ENCODE data around the gene PRADC1.
"Not testable (repeated sequence)": the region's sequence is repeated elsewhere in the genome, so short reads cannot be mapped to it uniquely, and the experiment has no call there.

Gene PRADC1

DNA sequence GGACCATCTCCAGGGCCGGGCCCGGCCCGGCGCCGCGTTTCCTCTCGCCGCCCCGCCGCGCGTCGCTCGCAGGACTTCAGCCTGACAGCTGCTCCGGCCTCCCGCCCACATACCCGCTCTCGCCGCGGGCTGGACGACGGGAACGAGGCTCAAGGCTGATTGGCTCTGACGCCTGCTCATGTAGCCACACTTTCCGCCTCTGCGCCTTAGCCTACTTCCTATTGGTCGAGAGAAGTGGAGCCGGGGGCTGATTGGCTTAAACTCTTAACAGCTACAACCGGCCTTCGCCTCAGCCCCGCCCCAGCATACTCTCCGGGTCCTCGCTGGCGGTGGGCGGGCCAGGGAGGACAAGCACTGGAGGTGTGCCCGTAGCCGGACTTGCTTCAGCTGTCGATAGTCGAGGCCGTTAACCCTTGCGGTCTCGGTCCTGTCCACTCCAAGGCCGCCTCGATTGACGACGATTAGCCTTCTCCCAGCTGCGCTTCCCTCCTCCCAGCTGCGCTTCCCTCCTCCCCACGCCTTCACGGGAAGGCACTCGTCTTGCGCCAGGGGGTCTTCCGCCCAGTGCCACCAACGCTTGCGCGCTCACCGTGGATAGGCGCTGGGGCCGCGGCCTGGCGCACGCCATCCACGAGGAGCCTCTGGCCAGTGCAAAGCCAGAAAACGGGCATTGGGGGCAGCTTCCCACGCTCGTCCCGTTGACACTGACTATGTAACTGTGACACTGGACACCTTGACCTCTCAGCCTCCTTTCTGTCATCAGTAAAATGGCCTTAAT is at the start of gene PRADC1:
TSS of gene PRADC1 (minus strand) at position 86 of the 778 bp plus-strand sequence. CDS start at position 7, 79 bp downstream.
- peak; percentile 99 for DNase-seq

DNA sequence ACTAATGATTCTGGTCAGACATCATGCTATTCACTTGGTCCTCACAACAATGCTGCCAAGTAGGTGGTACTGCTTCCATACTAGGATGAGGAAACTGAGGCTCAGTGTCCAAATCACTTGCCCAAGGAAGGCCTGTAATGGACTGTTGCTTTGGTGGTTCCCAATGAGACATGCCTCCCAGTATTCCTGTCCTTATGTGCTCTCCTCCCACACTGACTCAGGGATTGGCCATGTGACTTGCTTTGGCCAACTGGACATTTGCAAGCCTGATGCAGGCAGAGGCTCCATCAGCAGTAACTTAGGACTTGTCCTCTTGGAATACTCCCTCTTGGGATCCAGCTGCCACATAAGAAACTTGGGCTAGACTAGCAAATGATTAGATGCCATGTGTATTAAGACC is 48.2 kb upstream of the PRADC1 start:
- DNase-seq = no peak

DNA sequence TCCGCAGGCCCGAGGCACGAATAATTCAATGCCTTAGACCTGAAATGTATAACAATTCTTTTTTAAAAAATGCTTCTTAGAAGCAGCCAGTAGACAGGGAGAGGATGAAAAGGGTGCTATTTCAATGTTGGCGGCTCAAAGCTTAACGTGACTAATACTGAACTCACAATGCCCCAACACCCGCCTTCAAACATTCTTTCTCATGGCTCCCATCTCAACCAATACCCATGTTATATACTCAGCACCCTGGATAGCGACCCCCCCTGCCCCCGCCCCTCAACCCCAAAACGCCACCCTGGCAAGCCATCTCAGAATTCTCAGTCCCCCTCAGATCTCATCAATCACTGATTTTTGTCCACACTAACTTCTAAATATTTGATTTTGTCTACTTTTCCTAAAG is 46.8 kb upstream of the PRADC1 start:
- no peak for DNase-seq

DNA sequence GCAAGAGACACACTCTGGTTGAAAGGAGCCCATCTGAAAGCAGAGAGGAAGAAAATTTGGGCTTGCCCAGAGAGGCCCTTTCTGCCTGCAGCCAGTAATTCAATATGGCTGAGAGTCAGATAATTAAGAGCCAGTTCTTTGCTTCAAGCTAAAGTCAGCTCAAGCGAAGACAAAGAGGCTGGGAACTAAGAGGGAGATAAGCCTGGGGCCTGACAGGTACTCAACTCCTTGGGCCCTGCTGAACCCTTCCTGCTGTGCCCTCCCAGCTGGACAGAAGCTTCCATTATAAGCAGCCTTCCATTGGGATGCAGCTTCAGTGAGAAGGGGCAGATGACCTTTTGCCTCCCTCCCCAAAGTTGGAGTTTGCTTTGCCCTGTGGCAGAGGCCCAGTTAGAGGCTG is 39.2 kb upstream of the PRADC1 start:
- DNase-seq = no peak

GRCh38 chr2:73269686-73270465 is 36.8 kb upstream of the PRADC1 start:
- DNase-seq = no peak

DNA sequence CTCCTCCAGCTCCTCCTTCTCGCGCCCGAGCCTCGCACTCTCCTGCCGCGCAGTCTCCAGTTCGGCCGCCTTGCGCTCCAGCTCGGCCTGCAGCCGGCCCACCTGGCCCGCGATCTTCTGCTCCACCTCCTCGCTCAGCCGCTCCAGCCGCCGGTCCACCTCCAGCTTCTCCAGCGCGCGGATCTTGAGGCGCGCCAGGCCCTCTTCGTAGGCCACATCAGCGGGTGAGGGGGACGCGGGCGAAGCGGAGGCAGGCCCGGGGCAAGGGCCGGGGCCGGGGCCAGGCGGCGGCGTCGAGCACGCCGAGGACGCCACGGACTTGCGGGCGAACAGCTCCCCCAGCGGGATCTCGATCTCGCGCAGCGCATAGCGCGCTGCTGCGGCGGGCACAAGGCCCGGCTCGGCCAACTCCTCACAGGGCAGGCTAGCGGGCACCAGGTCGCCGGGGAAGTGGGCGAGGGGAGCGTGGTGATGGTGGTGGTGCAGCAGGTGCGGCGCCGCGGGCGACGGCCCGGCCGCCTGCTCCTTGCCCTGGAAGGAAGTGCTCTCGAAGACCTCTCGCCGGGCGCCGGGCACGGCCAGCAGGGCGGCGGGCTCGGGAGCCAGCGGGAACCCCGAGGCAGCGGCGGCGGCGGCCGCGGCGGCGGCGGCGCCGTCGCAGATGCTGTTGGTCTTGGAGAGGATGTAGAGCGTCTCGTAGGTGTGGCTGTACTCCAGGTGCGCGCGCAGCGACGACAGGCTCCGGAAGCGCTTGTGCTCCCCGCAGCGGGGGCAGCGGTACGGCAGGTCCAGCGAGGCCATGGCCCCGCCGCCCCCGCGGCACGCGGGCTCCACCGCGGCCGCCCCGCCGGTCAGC is 36.0 kb upstream of the PRADC1 start:
- DNase-seq = no peak

DNA sequence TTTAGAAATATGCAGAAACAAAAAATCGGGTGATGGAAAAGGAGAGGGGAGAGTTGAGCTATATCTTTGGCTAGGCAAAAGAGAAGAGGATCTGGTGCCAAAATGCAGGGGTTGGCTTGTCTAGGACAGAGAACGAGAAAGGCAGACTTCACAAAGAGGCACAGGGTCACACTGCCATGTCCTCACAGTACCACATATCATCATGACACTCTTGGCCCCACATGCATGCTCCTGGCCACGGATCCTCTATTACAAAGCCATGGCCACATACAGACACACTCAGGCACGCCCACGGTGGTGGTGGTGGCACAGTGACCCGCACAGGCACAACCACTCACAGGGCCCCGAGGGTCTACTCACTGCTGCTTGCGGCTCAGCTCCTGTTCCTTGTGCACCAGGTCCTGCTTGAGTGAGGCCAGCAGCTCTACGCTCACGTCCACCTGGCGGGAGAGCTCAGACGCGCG is 35.4 kb upstream of the PRADC1 start:
- no peak for DNase-seq

GRCh38 chr2:73267008-73267407 is 34.0 kb upstream of the PRADC1 start:
- no peak for DNase-seq

DNA sequence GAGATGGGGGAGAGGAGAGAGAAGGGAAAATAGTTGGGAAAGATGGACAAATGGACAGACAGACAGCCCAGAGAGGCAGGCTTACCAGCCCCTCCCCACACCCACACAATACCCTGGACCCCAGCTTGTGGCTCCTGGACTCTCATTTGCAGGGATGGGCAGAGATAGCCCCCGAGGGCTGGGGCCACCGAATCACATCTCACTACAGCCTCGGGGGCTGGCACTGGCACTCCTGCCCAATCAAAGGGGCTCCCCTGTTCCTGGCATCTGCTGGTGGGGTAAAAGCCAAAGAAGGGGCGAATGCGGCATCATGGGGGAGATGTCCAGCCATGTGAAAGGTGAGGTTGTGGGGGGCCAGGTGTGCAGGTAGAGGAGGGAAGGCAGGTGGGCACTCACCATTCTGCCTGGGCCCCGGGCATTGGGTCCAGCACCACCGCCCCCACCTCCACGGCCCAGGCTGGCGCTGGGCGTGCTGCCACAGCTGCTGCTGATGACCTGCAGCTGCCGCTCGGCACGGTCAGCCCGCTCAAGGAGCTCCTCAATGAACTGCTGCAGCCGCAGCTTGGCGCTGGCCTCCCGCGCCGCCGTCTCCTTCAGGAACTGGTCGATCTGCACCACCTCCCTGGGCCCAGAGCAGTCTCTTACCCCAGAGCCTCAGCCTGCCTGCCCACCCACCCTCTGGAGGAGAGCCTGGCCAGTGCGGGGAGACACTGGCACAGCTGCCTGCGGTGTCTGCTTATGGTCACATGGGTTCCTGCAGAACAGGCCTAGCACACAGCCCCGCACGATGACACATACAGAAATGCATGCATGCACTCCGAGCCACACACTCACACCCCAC is 33.2 kb upstream of the PRADC1 start:
- DNase-seq = peak; percentile 12

DNA sequence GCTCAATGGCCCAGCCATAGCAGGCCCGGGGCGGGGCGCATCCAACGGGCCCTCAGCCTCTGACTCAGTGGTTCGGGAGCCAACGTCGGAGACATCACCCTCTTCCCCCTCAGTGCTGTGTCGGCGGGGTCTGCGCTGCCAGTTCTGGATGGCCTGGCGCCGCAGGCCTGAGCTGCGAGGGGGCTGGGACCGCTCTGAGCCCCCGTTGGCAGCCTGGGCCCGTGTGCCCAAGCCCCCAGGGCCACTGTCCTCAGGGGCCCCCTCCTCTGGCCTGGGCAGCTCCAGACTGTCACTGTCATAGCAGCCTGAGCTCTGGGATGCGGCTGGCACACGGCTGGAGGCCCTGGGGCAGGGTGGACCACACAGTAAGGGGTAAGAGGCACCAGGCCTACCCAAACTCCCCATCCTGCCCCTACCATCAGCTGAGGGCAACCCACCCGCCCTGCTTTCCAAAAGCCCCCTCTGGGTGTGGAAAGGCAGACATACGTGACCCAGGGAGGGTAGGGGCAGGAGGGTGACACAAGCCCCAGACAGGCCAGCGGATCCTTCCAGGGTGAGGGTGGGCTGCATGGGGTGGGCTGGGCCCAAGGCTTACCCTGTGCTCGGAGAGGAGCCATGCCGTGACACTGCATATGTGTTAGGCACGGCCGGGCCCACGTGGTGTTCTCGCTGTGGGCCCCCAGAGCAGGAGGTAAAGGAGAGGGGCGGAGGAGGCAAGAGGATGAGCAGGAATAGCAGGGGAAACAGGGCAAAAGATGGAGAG is 32.4 kb upstream of the PRADC1 start:
- DNase-seq = no peak

- DNase-seq = no peak
Observed at GRCh38 chr2:73264783-73265182, 31.7 kb upstream of the PRADC1 start.

DNA sequence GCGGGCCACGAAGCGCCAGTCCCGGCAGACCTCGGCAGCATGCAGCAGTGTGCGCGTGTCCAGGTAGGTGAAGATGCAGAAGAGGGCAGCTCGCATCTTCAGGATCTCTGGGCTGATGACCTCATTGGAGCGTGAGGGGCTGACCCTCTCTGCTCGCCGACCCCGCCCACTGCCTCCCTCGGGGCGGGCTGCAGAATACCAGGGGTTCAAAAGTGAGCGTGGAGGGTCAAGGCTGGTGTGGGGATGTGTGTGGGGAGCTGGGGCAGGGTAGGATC is 31.2 kb upstream of the PRADC1 start:
- no peak for DNase-seq

DNA sequence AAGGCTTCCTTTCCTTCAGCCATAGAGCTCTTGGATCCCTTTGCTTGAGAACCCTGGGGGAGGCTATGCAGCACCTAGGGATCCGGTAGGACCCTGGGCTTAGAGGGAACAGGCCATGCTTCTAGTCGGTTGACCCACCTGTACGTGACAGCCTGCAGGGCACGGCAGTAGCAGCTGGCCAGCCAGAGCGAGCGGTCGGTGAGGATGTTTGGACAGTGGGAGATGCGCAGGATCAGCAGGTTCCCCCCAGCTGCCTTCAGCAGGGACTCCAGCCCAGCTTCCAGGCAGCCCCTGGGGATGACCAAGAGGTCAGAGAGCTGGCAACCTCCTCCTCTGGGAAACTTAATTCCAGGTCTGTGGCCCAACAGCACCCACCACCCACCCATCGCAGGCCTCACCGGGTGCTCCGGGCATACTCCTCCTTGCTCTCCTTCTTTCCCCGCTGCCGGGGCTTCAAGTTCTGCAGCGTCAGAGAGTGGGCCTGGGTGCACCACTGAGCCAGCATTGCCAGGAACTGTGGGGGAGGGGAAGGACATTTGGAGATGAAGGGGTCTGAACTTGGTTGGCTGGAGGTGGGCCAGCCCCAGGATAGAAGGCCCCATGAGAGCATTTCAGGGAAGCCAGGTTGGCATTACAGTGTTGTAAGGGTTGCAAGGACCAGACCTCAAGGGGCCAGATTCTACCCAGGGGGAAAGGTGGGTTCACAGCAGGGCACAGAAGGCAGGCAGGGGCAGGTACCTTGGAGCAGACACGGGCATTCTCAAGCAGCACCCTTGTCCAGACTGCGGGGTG is 30.7 kb upstream of the PRADC1 start:
- DNase-seq = no peak

DNA sequence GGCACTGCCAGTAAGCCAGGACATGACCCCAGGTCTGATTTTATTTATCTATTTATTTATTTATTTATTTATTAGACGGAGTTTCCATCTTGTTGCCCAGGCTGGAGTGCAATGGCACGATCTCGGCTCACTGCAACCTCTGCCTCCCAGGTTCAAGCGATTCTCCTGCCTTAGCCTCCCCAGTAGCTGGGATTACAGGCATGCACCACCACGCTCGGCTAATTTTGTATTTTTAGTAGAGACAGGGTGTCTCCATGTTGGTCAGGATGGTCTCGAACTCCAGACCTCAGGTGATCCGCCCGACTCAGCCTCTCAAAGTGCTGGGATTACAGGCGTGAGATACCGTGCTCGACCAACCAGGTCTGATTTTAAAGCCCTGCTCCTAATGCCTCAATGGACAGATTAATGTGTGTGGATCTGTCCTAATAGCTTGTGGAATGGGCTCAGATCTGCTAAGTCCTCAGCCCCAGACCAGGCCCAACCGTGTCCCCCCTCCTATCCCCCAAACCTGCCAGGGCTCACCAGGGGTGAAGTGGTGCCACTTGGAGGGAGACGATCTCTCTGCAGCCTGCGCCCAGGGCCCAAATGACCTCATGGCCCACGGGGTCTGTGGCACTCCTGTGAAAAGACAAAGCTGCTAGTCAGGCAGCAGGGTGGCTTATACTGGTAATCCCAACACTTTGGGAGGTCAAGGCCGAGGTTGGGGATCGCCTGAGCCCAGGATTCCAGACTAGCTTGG is 29.8 kb upstream of the PRADC1 start:
- DNase-seq = not testable (repeated sequence)

GRCh38 chr2:73262108-73262651 is 29.1 kb upstream of the PRADC1 start:
- no peak for DNase-seq

DNA sequence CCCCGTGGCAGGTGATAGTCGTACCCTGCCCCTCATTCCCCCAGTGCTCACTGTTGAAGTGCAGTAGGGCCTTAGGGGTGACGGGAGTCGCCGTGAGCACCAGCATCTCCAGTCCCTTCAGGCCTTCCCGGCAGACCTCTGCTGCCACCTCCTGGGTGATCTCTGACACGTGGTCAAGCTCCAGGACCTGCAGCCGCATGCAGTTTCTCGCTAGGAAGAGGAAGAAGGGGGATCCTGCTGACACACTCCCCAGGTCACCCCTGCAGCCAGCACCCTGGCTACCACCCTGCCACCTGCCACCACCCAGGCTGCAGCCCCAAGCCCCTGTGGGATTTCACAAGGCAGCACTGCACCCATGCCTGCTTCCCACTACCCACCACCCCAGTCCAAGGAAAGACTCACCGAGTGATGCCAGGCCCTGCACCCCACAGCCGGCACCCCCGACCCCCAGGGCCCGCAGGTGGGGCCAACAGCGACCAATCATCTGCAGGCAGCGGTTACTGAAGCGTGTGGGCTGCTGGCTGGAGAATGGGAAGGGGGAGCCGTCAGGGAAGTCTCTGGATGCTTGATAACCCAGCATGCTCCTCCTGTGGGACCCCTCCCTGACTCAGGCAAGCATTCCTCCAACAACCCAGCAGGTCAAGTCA is 27.4 kb upstream of the PRADC1 start:
- peak; percentile 15 for DNase-seq

GRCh38 chr2:73259704-73260337 is 26.8 kb upstream of the PRADC1 start:
- DNase-seq = no peak

DNA sequence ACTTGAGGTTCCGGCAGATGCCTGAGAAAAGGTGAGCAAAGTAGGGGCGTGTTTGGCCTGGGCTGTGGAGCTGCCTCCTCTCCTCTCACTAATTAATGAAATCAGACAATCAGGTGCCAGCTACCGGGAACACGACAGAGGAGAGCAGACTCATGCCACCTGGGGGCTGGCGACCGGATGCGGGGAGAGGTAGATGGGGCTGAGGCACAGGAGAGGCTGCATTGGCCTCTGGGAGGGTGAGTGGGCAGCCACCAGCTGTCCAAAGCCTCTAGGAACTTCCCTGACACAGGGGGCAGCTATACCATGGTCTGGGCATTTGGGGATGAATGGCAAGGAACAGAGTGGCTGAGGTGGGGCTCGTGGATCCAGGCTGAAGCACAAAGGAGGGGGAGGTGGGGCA is 26.2 kb upstream of the PRADC1 start:
- no peak for DNase-seq

DNA sequence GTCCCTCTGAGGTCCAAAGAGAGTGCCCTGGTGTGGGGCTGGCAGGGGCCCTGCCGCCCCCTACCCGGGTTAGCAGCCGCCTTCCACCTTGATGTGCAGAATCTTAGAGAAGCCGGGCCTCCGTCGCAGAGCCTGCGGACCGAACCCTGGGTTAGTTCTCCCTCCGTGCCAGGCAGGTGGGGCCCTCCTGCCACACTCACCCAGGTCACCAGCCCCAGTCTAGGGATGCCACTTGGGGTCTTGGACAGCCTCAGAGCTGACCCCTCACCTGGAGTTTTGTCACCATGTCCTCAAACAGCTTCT is 25.8 kb upstream of the PRADC1 start:
- DNase-seq = no peak
